GM18868 (cell line): ENCODE data around the gene TNKS2.
"Not testable (repeated sequence)": the region's sequence is repeated elsewhere in the genome, so short reads cannot be mapped to it uniquely, and the experiment has no call there.

Experiments
- ATAC-seq: cut with Tn5 transposase; IDR thresholded peaks from one replicate; pipeline ENCODE4 v1.9.1; 2021; ENCODE audit warnings: mild to moderate bottlenecking, moderate library complexity; ENCODE audit not compliant: unreplicated experiment

Gene TNKS2

GRCh38 chr10:91797874-91798648, at the start of gene TNKS2:
Gene TNKS2 (plus strand): TSS chr10:91798426. CDS start chr10:91798691, 265 bp downstream.
- peak; percentile 80 for ATAC-seq

DNA sequence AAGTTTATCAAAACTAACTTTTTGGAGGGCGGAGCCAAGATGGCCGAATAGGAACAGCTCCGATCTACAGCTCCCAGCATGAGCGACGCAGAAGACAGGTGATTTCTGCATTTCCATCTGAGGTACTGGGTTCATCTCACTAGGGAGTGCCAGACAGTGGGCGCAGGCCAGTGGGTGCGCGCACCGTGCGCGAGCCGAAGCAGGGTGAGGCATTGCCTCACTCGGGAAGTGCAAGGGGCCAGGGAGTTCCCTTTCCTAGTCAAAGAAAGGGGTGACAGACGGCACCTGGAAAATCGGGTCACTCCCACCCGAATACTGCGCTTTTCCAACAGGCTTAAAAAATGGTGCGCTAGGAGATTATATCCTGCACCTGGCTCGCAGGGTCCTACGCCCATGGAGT, 48.6 kb upstream of the TNKS2 start:
- not testable (repeated sequence) for ATAC-seq

GRCh38 chr10:91756286-91756685, 41.9 kb upstream of the TNKS2 start:
- no peak for ATAC-seq

GRCh38 chr10:91758303-91759146, 39.7 kb upstream of the TNKS2 start:
- ATAC-seq: no peak

DNA sequence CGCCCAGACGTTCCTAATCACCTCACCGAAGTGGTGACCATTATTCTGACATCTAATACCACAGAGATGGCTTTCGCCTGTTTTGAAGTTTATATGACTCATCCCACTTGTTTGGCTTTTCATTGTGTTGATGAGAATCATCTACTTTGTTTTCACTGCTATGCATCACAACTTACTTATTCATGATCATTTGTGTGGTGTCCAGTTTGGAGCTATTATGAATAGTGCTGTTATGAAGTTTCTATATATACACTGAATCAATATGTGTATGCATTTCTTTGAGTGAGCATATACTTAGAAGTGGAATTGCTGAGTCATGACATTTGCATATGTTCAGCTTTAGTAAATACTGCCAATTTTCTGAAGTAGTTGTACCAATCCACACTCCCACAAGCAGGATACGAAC, 38.6 kb upstream of the TNKS2 start:
- ATAC-seq: no peak

- no peak for ATAC-seq
These were observed 36.5 kb upstream of the TNKS2 start for GRCh38 chr10:91761721-91762120.

DNA sequence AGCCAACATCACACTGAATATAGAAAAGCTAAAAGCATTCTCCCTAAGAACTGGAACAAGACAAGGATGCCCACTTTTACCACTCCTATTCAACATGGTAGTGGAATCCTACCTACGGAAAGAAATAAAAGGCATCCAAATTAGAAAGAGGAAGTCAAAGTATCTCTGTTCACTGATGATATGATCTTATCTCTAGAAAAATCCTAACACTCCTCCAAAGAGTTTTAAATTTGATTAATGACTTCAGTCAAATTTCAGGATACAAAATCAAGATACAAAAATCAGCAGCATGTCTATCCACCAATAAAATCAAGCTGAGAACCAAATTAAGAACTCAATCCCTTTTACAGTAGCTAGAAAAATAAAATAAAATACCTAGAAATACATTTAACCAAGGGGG, 35.3 kb upstream of the TNKS2 start:
- ATAC-seq: no peak

GRCh38 chr10:91766676-91767075, 31.6 kb upstream of the TNKS2 start:
- no peak for ATAC-seq

DNA sequence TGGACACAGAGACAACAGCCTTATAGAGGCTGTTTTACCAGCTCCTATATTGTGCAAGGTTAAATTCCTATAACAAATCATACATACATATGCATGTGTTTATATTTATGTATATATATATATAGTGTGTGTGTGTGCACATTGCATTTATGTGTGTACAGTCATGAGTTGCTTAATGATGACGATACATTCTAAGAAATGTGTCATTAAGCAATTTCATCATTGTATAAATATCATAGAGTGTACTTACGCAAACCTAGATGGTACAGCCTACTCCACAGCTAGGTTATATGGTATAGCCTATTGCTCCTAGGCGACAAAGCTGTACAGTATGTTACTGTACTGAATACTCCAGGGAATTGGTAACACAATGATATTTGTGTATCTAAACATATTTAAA, 30.1 kb upstream of the TNKS2 start:
- ATAC-seq: no peak

DNA sequence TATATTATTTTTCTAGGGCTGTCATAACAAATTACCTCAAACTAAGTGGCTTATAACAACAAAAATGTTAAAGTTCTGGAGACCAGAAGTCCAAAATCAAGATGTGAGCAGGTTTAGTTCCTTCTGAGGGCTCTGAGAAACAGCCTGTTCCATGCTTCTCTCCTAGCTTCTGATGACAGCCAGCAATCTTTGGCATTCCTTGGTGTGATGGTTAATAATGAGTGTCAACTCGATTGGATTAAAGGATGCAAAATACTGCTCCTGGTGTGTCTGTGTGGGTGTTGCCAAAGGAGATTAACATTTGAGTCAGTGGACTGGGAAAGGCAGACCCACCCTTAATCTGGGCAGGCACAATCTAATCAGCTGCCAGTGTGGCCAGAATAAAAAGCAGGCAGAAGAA, 26.3 kb upstream of the TNKS2 start:
- no peak for ATAC-seq

DNA sequence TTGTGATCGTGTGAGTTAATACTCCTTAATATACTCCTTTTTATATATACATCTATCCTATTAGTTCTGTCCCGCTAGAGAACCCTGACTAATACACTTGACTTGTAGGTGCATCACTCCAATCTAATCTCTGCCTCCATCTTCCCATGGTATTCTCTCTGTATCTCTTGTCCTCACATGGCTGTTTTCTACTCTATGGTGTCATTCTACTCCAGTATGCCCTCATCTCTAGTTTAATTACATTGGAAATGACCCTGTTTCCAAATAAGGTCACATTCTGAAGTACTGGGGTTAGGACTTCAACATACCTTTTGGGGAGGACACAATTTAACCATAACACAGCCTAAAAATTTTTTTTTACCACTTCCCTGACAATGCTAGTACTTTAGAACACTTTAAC, 25.8 kb upstream of the TNKS2 start:
- ATAC-seq: no peak

GRCh38 chr10:91772869-91773268, 25.4 kb upstream of the TNKS2 start:
- ATAC-seq: no peak

- no peak for ATAC-seq
These were observed 23.7 kb upstream of the TNKS2 start for GRCh38 chr10:91774571-91774970.

DNA sequence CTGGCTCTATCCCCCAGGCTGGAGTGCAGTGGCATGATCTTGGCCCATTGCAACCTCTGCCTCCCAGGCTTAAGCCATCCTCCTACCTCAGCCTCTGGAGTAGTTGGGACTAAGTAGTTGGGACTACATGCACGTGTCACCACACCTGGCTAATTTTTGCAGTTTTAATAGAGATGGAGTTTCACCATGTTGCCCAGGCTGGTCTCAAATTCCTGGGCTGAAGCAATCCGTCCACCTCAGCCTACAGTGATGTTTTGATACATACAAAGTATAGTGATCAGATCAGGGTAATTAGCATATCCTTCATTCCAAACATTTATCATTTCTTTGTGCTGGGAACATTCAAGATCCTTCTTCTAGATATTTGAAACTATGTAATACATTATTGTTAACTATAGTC, 22.5 kb upstream of the TNKS2 start:
- no peak for ATAC-seq

DNA sequence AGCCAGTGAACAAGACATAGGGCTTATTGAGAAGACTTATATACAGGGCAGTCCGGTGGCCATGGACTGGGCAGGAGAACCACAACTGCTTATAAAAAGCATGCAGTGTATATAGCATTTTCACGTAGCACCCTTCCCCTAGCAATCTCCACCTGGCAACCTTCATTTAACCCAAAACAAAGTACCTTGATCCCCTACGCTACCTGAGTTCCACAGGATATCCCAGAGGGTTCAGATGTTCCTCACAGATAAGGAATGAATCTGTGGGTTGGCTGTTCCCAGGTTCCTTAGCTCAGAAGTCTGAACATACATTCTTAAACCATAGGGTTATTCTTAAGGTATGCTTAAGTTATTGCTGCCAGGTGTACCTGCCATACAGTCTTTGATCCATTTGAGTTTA, 22.0 kb upstream of the TNKS2 start:
- no peak for ATAC-seq

GRCh38 chr10:91778485-91778884, 19.7 kb upstream of the TNKS2 start:
- no peak for ATAC-seq

- no peak for ATAC-seq
These were observed 19.1 kb upstream of the TNKS2 start for GRCh38 chr10:91779011-91779605.

DNA sequence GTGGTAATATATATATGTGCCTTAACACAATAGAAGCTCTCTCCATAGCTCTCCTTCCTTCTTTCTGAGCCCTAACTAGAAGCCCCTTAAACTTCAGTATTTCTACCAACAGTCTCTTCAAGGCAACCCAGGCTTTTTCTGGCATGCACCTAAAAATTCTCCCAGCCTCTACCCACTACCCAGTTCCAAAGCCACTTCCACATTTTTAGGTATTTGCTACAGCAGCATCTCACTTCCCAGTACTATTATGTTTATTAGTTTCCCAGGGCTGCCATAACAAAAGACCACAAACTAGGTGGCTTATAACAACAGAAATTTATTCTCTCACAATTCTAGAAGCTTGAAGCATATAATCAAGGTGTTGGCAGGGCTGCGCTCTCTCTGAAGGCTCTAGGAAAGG, 15.7 kb upstream of the TNKS2 start:
- ATAC-seq: no peak

DNA sequence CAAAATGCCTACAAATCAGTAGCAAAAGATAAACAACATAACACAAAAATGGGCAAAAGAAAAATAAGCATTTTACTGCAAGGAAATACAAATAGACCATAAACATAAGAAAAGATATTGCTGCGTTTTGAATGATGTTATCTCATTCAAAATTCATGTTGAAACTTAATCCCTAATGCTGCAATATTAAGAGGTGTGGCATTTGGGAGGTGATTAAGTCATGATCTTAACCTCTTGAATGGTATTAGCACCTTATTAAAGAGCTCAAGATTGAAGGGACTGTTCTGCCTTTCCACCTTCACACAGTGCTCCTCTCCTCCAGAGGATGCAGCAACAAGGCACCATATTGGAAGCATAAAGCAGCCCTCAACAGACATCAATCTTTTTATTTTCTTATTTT, 12.4 kb upstream of the TNKS2 start:
- ATAC-seq: no peak

DNA sequence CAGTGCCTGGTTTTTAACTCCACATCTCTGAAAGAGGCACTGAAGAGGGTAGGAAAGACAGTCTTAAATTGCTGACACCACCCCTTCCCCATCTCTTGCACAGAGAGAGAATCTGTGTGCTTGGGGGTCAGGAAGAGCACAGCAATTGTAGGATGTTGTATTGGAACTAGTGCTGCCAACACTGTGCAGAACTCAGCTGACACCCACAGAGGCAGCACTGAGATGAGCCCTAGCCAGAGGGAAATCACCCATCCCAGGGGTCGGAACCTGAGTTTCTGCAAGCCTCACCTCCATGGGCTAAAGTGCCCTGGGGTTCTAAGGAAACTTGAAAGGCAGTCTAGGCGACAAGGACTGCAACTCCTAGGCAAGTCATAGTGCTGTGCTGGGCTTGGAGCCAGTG, 11.0 kb upstream of the TNKS2 start:
- no peak for ATAC-seq

DNA sequence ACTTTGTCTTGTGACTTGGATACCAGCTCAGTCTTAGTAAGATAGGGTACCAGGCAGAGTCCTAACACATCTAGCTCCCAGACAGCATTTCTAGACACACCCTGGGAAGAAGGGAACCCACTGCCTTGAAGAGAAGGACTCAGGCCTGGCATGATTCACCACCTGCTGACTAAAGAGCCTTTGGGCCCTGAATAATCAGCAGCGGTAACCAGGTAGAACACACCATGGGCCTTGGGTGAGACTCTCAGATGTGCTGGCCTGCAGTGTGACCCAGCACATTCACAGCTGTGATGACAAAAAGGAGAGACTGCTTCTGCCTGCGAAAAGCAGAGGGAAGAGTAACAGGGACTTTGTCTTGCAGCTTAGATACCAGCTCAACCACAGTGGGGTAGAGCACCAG, 10.4 kb upstream of the TNKS2 start:
- no peak for ATAC-seq

GRCh38 chr10:91788527-91788926, 9.7 kb upstream of the TNKS2 start:
- no peak for ATAC-seq
